Calu3 (cell line): Measurements from ENCODE around the gene TGFBR2. TPM values are rescaled to one million over a fixed set of nuclear protein-coding genes. Genes with fewer than 3 reads are reported as not detected.

Source experiments
- BruUV-seq: library from RNA; stranded (reverse); fragments of 400-500 nt; replicated peaks from 2 replicates; lab custom pipeline; 2021; lab: Mats Ljungman, UMichigan
- CTCF ChIA-PET: fragments of 300-600 bp; sonication (Branson Sonifier 250); formaldehyde crosslinking; loops from one replicate; lab custom pipeline; 2022; ENCODE audit warnings: antibody characterized with exemption; lab: Charles Lee
- DNase-seq: peaks from one replicate; pipeline ENCODE4 v3.0.0; 2022
- H3K27ac Mint-ChIP-seq: one replicate; pipeline ENCODE4 v1.8.0; 2022; ENCODE audit warnings: mixed read lengths; ENCODE audit not compliant: unreplicated experiment
- H3K27me3 Mint-ChIP-seq: one replicate; pipeline ENCODE4 v1.8.0; 2022; ENCODE audit warnings: mixed read lengths; ENCODE audit not compliant: unreplicated experiment
- H3K36me3 Mint-ChIP-seq: one replicate; pipeline ENCODE4 v1.8.0; 2022; ENCODE audit warnings: mild to moderate bottlenecking, moderate library complexity, mixed read lengths; ENCODE audit not compliant: insufficient read depth, unreplicated experiment
- H3K4me1 Mint-ChIP-seq: one replicate; pipeline ENCODE4 v1.8.0; 2022; ENCODE audit warnings: mild to moderate bottlenecking, low read depth, mixed read lengths; ENCODE audit not compliant: unreplicated experiment
- H3K4me3 Mint-ChIP-seq: one replicate; pipeline ENCODE4 v1.8.0; 2022; ENCODE audit warnings: mild to moderate bottlenecking, low read depth, moderate library complexity, mixed read lengths; ENCODE audit not compliant: unreplicated experiment
- H3K9me3 Mint-ChIP-seq: one replicate; pipeline ENCODE4 v1.8.0; 2022; ENCODE audit warnings: low read depth, mixed read lengths; ENCODE audit not compliant: unreplicated experiment
- intact Hi-C: fragments of 100-400 bp; cut with micrococcal nuclease; formaldehyde crosslinking; loops from one replicate; pipeline ENCODE4 v1.10.0; 2022; ENCODE audit not compliant: unreplicated experiment
- total RNA-seq: library from RNA; stranded (reverse); gene quantifications from 2 replicates; pipeline ENCODE4 v1.2.3, GENCODE V29; 2022
- TF ChIP-seq, protein P1 (sequence below): fragments of 200-600 bp; IDR thresholded peaks from one replicate; pipeline ENCODE4 v1.8.0; 2022; ENCODE audit warnings: antibody characterized with exemption; ENCODE audit not compliant: unreplicated experiment

TGFBR2 gene
- total RNA-seq, 1 experiment from 2014 or later: 105 TPM

DNA sequence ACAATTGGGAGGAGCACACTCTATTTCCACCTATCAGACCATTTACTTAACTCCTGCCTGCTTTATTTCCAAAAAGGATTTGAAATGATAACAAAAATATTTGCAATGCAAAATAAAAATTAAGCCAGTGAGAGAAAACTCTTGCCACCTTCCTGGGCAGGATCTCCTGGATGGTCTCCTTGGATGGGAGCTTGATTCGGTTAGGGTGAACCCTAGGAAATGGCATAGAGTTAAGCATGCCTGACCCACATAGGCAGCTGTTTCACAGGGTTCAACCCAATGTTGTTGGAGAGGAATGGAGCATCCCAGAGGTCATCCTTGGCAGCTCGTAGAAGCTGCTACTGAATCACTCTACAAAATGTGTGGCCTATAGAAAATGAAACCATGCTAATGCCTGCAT, 83.8 kb downstream of the TGFBR2 start:
- Mint-ChIP-seq H3K36me3 (peaks cover 45% of the 10 kb centered on the region), H3K27me3 (no peaks in the 10 kb centered on the region), H3K9me3 (no peaks in the 10 kb centered on the region), H3K27ac (no peak overlapping the region), H3K4me3 (no peak overlapping the region), H3K4me1 (peaks cover 56% of the 10 kb centered on the region)
- intact Hi-C loops: loop anchor here (5.0 kb wide), 4 partner anchors 153 to 648 kb away; no protein-coding TSS in a partner anchor
- no peak for DNase-seq
- TF ChIP-seq, protein P1, sequence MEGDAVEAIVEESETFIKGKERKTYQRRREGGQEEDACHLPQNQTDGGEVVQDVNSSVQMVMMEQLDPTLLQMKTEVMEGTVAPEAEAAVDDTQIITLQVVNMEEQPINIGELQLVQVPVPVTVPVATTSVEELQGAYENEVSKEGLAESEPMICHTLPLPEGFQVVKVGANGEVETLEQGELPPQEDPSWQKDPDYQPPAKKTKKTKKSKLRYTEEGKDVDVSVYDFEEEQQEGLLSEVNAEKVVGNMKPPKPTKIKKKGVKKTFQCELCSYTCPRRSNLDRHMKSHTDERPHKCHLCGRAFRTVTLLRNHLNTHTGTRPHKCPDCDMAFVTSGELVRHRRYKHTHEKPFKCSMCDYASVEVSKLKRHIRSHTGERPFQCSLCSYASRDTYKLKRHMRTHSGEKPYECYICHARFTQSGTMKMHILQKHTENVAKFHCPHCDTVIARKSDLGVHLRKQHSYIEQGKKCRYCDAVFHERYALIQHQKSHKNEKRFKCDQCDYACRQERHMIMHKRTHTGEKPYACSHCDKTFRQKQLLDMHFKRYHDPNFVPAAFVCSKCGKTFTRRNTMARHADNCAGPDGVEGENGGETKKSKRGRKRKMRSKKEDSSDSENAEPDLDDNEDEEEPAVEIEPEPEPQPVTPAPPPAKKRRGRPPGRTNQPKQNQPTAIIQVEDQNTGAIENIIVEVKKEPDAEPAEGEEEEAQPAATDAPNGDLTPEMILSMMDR: no peak
- CTCF ChIA-PET: no interaction called here
- no TSS peak for BruUV-seq

DNA sequence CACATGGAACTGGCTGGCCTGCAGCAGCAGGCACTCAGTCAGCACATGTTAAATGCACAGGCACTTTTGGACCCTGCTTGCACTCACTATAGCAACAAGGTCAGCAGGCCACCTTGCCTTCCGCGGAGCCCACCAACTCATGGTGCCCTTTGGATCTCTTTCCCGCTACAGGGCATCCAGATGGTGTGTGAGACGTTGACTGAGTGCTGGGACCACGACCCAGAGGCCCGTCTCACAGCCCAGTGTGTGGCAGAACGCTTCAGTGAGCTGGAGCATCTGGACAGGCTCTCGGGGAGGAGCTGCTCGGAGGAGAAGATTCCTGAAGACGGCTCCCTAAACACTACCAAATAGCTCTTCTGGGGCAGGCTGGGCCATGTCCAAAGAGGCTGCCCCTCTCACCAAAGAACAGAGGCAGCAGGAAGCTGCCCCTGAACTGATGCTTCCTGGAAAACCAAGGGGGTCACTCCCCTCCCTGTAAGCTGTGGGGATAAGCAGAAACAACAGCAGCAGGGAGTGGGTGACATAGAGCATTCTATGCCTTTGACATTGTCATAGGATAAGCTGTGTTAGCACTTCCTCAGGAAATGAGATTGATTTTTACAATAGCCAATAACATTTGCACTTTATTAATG, 85.0 kb downstream of the TGFBR2 start:
- H3K4me1 Mint-ChIP-seq: peaks cover 49% of the 10 kb centered on the region
- no peak overlapping the region for H3K4me3 Mint-ChIP-seq
- no peak overlapping the region for H3K27ac Mint-ChIP-seq
- TF ChIP-seq, protein P1: no peak
- CTCF ChIA-PET: interaction anchor here (0.5 kb wide), 1 partner anchor 649 kb away, joined by 3 read pairs; no protein-coding TSS in a partner anchor
- intact Hi-C loops: loop anchor here (5.0 kb wide), 4 partner anchors 154 to 649 kb away; no protein-coding TSS in a partner anchor
- no TSS peak for BruUV-seq
- no peaks in the 10 kb centered on the region for H3K9me3 Mint-ChIP-seq
- no peaks in the 10 kb centered on the region for H3K27me3 Mint-ChIP-seq
- H3K36me3 Mint-ChIP-seq: peaks cover 52% of the 10 kb centered on the region
- no peak for DNase-seq

- BruUV-seq: no TSS peak
- Mint-ChIP-seq H3K4me3 (no peak overlapping the region), H3K27me3 (no peaks in the 10 kb centered on the region), H3K4me1 (peaks cover 46% of the 10 kb centered on the region), H3K27ac (peak overlapping the region; percentile 18), H3K36me3 (peaks cover 47% of the 10 kb centered on the region), H3K9me3 (no peaks in the 10 kb centered on the region)
- CTCF ChIA-PET: interaction anchor here (0.5 kb wide), 1 partner anchor 650 kb away, joined by 3 read pairs; no protein-coding TSS in a partner anchor
- TF ChIP-seq, protein P1: no peak
- intact Hi-C loops: loop anchor here (5.0 kb wide), 4 partner anchors 155 to 650 kb away; no protein-coding TSS in a partner anchor
- DNase-seq: no peak
Observed at GRCh38 chr3:30691944-30692343, 85.5 kb downstream of the TGFBR2 start.

DNA sequence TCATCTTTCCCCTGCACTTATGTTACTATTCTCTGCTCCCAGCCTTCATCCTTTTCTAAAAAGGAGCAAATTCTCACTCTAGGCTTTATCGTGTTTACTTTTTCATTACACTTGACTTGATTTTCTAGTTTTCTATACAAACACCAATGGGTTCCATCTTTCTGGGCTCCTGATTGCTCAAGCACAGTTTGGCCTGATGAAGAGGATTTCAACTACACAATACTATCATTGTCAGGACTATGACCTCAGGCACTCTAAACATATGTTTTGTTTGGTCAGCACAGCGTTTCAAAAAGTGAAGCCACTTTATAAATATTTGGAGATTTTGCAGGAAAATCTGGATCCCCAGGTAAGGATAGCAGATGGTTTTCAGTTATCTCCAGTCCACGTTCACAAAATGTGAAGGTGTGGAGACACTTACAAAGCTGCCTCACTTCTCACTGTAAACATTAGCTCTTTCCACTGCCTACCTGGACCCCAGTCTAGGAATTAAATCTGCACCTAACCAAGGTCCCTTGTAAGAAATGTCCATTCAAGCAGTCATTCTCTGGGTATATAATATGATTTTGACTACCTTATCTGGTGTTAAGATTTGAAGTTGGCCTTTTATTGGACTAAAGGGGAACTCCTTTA, 86.2 kb downstream of the TGFBR2 start:
- H3K4me3 Mint-ChIP-seq: no peak overlapping the region
- TF ChIP-seq, protein P1: no peak
- CTCF ChIA-PET: interaction anchor here (0.7 to 1.7 kb wide), 5 partner anchors 61 to 650 kb away, joined by 3 to 8 read pairs (median 5); partner anchors contain the start of gene TGFBR2
- intact Hi-C loops: loop anchor here (1.0 to 5.0 kb wide), 5 partner anchors 155 to 650 kb away; no protein-coding TSS in a partner anchor
- peaks cover 45% of the 10 kb centered on the region for H3K4me1 Mint-ChIP-seq
- DNase-seq: no peak
- peaks cover 46% of the 10 kb centered on the region for H3K36me3 Mint-ChIP-seq
- H3K27me3 Mint-ChIP-seq: no peaks in the 10 kb centered on the region
- no peaks in the 10 kb centered on the region for H3K9me3 Mint-ChIP-seq
- peak overlapping the region; percentile 18 for H3K27ac Mint-ChIP-seq
- no TSS peak for BruUV-seq
